ENCODE data around the gene UBE2R2. TPM values are rescaled to one million over a fixed set of nuclear protein-coding genes. Genes with fewer than 3 reads are reported as not detected.
"Not testable (repeated sequence)": the region's sequence is repeated elsewhere in the genome, so short reads cannot be mapped to it uniquely, and the experiment has no call there.

Gene UBE2R2
- 28.2 and 32.3 TPM in 2 replicates for total RNA-seq (2014; rRNA removed; shearing (Covaris generic))

GRCh38 chr9:33816327-33817252 lies at the start of gene UBE2R2:
Gene UBE2R2, plus strand, starts transcription at chr9:33817160. Its CDS starts 598 bp downstream, at chr9:33817758.
- Histone ChIP-seq H3K27me3 (ENCODE audit: control insufficient read depth, insufficient read depth, low read length) (no peaks in the 10 kb centered on the region), H3K4me3 (ENCODE audit: insufficient read depth, low read depth, low read length) (peak within 1 kb of the TSS; percentile 89), H3K36me3 (replicated peaks; ENCODE audit: control insufficient read depth, insufficient read depth, low read length) (no peaks in the 10 kb centered on the region)
- DNase-seq, result peak; percentile 98

- H3K4me3 ChIP-seq (ENCODE audit: insufficient read depth, low read depth, low read length); H3K27me3 ChIP-seq (ENCODE audit: control insufficient read depth, insufficient read depth, low read length); H3K36me3 ChIP-seq (replicated peaks; ENCODE audit: control insufficient read depth, insufficient read depth, low read length); DNase-seq: not testable (repeated sequence)
These were observed 46.6 kb upstream of the UBE2R2 start for GRCh38 chr9:33770156-33770880.

GRCh38 chr9:33773135-33773534 lies 43.8 kb upstream of the UBE2R2 start:
- not testable (repeated sequence) for H3K36me3 ChIP-seq (replicated peaks; ENCODE audit: control insufficient read depth, insufficient read depth, low read length); H3K4me3 ChIP-seq (ENCODE audit: insufficient read depth, low read depth, low read length); H3K27me3 ChIP-seq (ENCODE audit: control insufficient read depth, insufficient read depth, low read length); DNase-seq

GRCh38 chr9:33774074-33774659 lies 42.8 kb upstream of the UBE2R2 start:
- DNase-seq; H3K4me3 ChIP-seq (ENCODE audit: insufficient read depth, low read depth, low read length); H3K27me3 ChIP-seq (ENCODE audit: control insufficient read depth, insufficient read depth, low read length); H3K36me3 ChIP-seq (replicated peaks; ENCODE audit: control insufficient read depth, insufficient read depth, low read length): not testable (repeated sequence)

- no peak for DNase-seq
- no peak overlapping the region for H3K4me3 ChIP-seq (ENCODE audit: insufficient read depth, low read depth, low read length)
- H3K36me3 ChIP-seq (replicated peaks; ENCODE audit: control insufficient read depth, insufficient read depth, low read length), result no peaks in the 10 kb centered on the region
These were observed 40.4 kb upstream of the UBE2R2 start for GRCh38 chr9:33776578-33776977.

GRCh38 chr9:33778700-33779351 lies 38.1 kb upstream of the UBE2R2 start:
- Histone ChIP-seq H3K27me3 (ENCODE audit: control insufficient read depth, insufficient read depth, low read length) (no peaks in the 10 kb centered on the region), H3K36me3 (replicated peaks; ENCODE audit: control insufficient read depth, insufficient read depth, low read length) (no peaks in the 10 kb centered on the region), H3K4me3 (ENCODE audit: insufficient read depth, low read depth, low read length) (no peak overlapping the region)
- peak; percentile 79 for DNase-seq

More at GRCh38 chr9:33776578-33776977, 40.4 kb upstream of the UBE2R2 start:
- H3K27me3 ChIP-seq (ENCODE audit: control insufficient read depth, insufficient read depth, low read length), result no peaks in the 10 kb centered on the region

- no peak overlapping the region for H3K4me3 ChIP-seq (ENCODE audit: insufficient read depth, low read depth, low read length)
- DNase-seq, result no peak
- H3K36me3 ChIP-seq (replicated peaks; ENCODE audit: control insufficient read depth, insufficient read depth, low read length), result no peaks in the 10 kb centered on the region
- H3K27me3 ChIP-seq (ENCODE audit: control insufficient read depth, insufficient read depth, low read length), result no peaks in the 10 kb centered on the region
These were observed 36.7 kb upstream of the UBE2R2 start for GRCh38 chr9:33780276-33780675.

GRCh38 chr9:33781736-33782135 lies 35.2 kb upstream of the UBE2R2 start:
- H3K36me3 ChIP-seq (replicated peaks; ENCODE audit: control insufficient read depth, insufficient read depth, low read length), result no peaks in the 10 kb centered on the region

GRCh38 chr9:33782395-33783152 lies 34.4 kb upstream of the UBE2R2 start:
- no peaks in the 10 kb centered on the region for H3K27me3 ChIP-seq (ENCODE audit: control insufficient read depth, insufficient read depth, low read length)
- DNase-seq, result no peak
- H3K36me3 ChIP-seq (replicated peaks; ENCODE audit: control insufficient read depth, insufficient read depth, low read length), result no peaks in the 10 kb centered on the region
- no peak overlapping the region for H3K4me3 ChIP-seq (ENCODE audit: insufficient read depth, low read depth, low read length)

More at GRCh38 chr9:33781736-33782135, 35.2 kb upstream of the UBE2R2 start:
- Histone ChIP-seq H3K4me3 (ENCODE audit: insufficient read depth, low read depth, low read length) (no peak overlapping the region), H3K27me3 (ENCODE audit: control insufficient read depth, insufficient read depth, low read length) (no peaks in the 10 kb centered on the region)
- no peak for DNase-seq

- Histone ChIP-seq H3K4me3 (ENCODE audit: insufficient read depth, low read depth, low read length) (no peak overlapping the region), H3K36me3 (replicated peaks; ENCODE audit: control insufficient read depth, insufficient read depth, low read length) (no peaks in the 10 kb centered on the region), H3K27me3 (ENCODE audit: control insufficient read depth, insufficient read depth, low read length) (no peaks in the 10 kb centered on the region)
- peak; percentile 33 for DNase-seq
These were observed 31.0 kb upstream of the UBE2R2 start for GRCh38 chr9:33785914-33786313.

- no peaks in the 10 kb centered on the region for H3K27me3 ChIP-seq (ENCODE audit: control insufficient read depth, insufficient read depth, low read length)
- DNase-seq, result no peak
- no peak overlapping the region for H3K4me3 ChIP-seq (ENCODE audit: insufficient read depth, low read depth, low read length)
- H3K36me3 ChIP-seq (replicated peaks; ENCODE audit: control insufficient read depth, insufficient read depth, low read length), result no peaks in the 10 kb centered on the region
These were observed 30.3 kb upstream of the UBE2R2 start for GRCh38 chr9:33786681-33787080.

GRCh38 chr9:33787839-33788238 lies 29.1 kb upstream of the UBE2R2 start:
- DNase-seq, result no peak
- Histone ChIP-seq H3K36me3 (replicated peaks; ENCODE audit: control insufficient read depth, insufficient read depth, low read length) (no peaks in the 10 kb centered on the region), H3K4me3 (ENCODE audit: insufficient read depth, low read depth, low read length) (no peak overlapping the region), H3K27me3 (ENCODE audit: control insufficient read depth, insufficient read depth, low read length) (no peaks in the 10 kb centered on the region)

GRCh38 chr9:33789429-33789828 lies 27.5 kb upstream of the UBE2R2 start:
- H3K27me3 ChIP-seq (ENCODE audit: control insufficient read depth, insufficient read depth, low read length); H3K4me3 ChIP-seq (ENCODE audit: insufficient read depth, low read depth, low read length); H3K36me3 ChIP-seq (replicated peaks; ENCODE audit: control insufficient read depth, insufficient read depth, low read length); DNase-seq: not testable (repeated sequence)

- no peaks in the 10 kb centered on the region; the same call in 1 of the 2 replicates for H3K27me3 ChIP-seq (ENCODE audit: control insufficient read depth, insufficient read depth, low read length)
- no peak overlapping the region for H3K4me3 ChIP-seq (ENCODE audit: insufficient read depth, low read depth, low read length)
- DNase-seq, result no peak
- no peaks in the 10 kb centered on the region for H3K36me3 ChIP-seq (replicated peaks; ENCODE audit: control insufficient read depth, insufficient read depth, low read length)
These were observed 25.8 kb upstream of the UBE2R2 start for GRCh38 chr9:33791117-33791516.
